Raji (cell line): ENCODE data around the gene UAP1.

Experiments used
- POLR2A ChIP-seq: IDR thresholded peaks from 2 replicates; pipeline ENCODE4 v1.6.1; 2011; ENCODE audit warnings: low read depth, low read length, control low read depth; ENCODE audit not compliant: insufficient read depth

Gene UAP1

GRCh38 chr1:162561616-162562469 is at the start of gene UAP1:
Gene UAP1, plus strand, starts transcription at chr1:162561722. Its CDS starts 4,347 bp downstream, at chr1:162566069.
- TF ChIP-seq POLR2A, result peak; percentile 52; the same call in 1 of the 2 replicates

GRCh38 chr1:162527314-162527713 is 34.2 kb upstream of the UAP1 start:
- no peak for TF ChIP-seq POLR2A

GRCh38 chr1:162530307-162530987 is 31.1 kb upstream of the UAP1 start:
- TF ChIP-seq POLR2A, result no peak

GRCh38 chr1:162530988-162531319 is 30.6 kb upstream of the UAP1 start:
- TF ChIP-seq POLR2A, result no peak

GRCh38 chr1:162535501-162535900 is 26.0 kb upstream of the UAP1 start:
- no peak for TF ChIP-seq POLR2A

- TF ChIP-seq POLR2A, result no peak
Measured at GRCh38 chr1:162536511-162536910, 25.0 kb upstream of the UAP1 start.

GRCh38 chr1:162537216-162537615 is 24.3 kb upstream of the UAP1 start:
- no peak for TF ChIP-seq POLR2A

- no peak for TF ChIP-seq POLR2A
Measured at GRCh38 chr1:162538815-162539431, 22.6 kb upstream of the UAP1 start.

- no peak for TF ChIP-seq POLR2A
Measured at GRCh38 chr1:162541619-162542141, 19.8 kb upstream of the UAP1 start.

- no peak for TF ChIP-seq POLR2A
Measured at GRCh38 chr1:162543228-162543627, 18.3 kb upstream of the UAP1 start.

- TF ChIP-seq POLR2A, result no peak
Measured at GRCh38 chr1:162548170-162548569, 13.4 kb upstream of the UAP1 start.

GRCh38 chr1:162549001-162549400 is 12.5 kb upstream of the UAP1 start:
- no peak for TF ChIP-seq POLR2A

- TF ChIP-seq POLR2A, result no peak
Measured at GRCh38 chr1:162550925-162551324, 10.6 kb upstream of the UAP1 start.

- no peak for TF ChIP-seq POLR2A
Measured at GRCh38 chr1:162551969-162552683, 9.4 kb upstream of the UAP1 start.

- TF ChIP-seq POLR2A, result no peak
Measured at GRCh38 chr1:162552684-162553252, 8.8 kb upstream of the UAP1 start.
